Muscle layer of duodenum (tissue), 2 donors: ENCODE measurements around the gene TNFRSF4.
A peak's percentile ranks its signal among the peaks of the same experiment; 100 is the strongest.

Experiments used
- H3K27ac ChIP-seq: one replicate; pipeline ENCODE4 v1.7.0; 2013; ENCODE audit warnings: mild to moderate bottlenecking, low read length
- H3K27me3 ChIP-seq: one replicate; pipeline ENCODE4 v1.7.0; 2013; ENCODE audit warnings: low read depth, mild to moderate bottlenecking, control low read depth, low read length
- H3K36me3 ChIP-seq, 2 donors: one replicate each; pipeline ENCODE4 v1.7.0; 2013; ENCODE audit warnings: low read length in 2 of 2, control low read depth in 1 of 2, mild to moderate bottlenecking in 1 of 2; ENCODE audit not compliant: insufficient read depth in 2 of 2, control insufficient read depth in 1 of 2
- H3K4me1 ChIP-seq, 2 donors: one replicate each; pipeline ENCODE4 v1.7.0; 2013; ENCODE audit warnings: low read length in 2 of 2, mild to moderate bottlenecking in 2 of 2, control low read depth in 1 of 2, moderate library complexity in 1 of 2; ENCODE audit not compliant: insufficient read depth in 2 of 2, control insufficient read depth in 1 of 2
- H3K4me3 ChIP-seq, 2 donors: one replicate each; pipeline ENCODE4 v1.7.0; 2013; ENCODE audit warnings: low read length in 2 of 2, low read depth in 1 of 2, mild to moderate bottlenecking in 1 of 2
- H3K9me3 ChIP-seq, 2 donors: one replicate each; pipeline ENCODE4 v1.7.0; 2013; ENCODE audit warnings: low read length in 2 of 2, control low read depth in 1 of 2, mild to moderate bottlenecking in 1 of 2; ENCODE audit not compliant: control insufficient read depth in 1 of 2
- donor health status: healthy.

The TNFRSF4 gene

DNA sequence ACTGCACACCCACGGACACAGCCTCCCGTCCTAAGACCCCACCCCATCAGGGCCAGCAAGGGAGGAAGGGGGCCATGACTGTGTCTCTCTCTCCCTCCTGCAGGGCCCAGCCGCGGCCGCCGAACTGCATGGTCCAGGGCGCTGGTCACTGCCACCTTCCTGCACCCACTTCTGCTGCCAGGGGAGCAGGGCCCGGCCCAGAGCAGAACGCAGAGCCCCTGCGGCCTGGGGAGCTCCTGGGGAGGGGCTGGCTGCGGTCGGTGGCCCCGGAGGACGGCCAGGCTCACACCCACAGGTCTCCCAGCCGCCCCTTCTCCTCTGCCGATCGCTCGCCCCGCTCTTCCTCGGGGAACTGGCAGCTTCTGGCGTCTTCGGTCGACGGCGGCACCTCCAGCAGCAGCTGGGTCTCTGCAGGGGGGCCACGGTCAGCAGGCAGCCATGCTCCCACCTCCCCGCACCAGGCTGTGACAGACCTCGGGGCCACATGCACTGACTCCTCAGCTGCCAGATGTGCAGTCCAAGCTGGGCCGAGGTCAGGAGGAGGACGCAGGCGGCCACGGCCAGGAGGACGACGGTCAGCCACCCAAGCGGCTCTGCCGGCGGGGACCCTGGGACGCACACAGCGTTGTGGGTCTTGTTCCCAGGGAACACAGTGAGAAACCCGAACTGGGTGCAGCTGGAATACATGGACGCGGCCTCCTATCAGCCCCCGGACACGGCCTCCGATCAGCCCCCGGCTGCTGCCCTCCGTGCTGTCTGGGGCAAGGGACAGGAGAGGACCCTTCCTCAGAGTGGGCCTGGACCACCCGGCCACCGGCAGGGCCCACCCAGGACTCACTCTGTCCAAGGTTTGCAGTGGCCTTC lies 10.2 kb downstream of the TNFRSF4 start:
- Histone ChIP-seq H3K27ac (no peak overlapping the region), H3K36me3 (no peaks in the 10 kb centered on the region), H3K4me1 (peaks cover 0 to 19% of the 10 kb centered on the region in 2 donors), H3K4me3 (no peak overlapping the region), H3K27me3 (peaks cover 10% of the 10 kb centered on the region), H3K9me3 (no peaks in the 10 kb centered on the region)

DNA sequence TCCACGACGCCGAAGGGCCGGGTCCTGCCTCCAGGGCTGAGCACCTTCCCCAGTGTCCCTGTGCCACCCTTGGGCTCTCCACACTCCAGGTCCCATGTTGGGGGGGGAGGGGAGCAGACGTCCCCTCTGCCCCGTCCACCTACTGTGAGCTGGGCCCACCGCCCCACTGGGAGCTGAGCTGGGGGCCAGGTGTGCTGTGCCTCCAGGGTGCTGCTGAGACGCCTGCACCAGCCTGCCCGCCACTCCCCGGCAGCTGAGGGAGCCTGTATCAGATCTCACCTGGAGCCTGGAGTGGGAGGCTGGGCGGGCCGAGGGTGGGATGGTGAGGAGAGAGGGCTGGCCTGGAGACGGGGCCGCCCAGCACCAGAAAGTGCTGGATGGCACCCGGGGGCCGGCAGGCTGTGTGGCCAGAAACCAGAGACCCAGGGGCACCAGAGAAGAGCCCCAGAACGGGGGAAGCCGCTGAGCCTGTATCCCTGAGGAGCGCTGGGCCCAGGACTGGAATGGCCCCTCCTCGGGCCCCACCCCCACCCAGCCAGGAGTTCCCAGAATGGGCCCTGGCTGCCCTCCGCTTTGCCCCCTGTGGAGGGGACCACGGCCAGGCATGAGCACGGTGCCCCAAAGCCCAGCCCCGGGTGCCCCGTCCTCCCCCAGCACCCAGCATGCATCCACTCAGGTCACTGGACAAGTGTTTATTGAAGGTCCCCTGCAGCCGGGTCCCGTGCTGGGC lies 11.0 kb downstream of the TNFRSF4 start:
- H3K9me3 ChIP-seq, result no peaks in the 10 kb centered on the region
- no peaks in the 10 kb centered on the region for H3K36me3 ChIP-seq
- no peak overlapping the region for H3K27ac ChIP-seq
- H3K27me3 ChIP-seq, result peaks cover 10% of the 10 kb centered on the region
- H3K4me1 ChIP-seq, result peaks cover 0 to 13% of the 10 kb centered on the region in 2 donors
- H3K4me3 ChIP-seq, result no peak overlapping the region

DNA sequence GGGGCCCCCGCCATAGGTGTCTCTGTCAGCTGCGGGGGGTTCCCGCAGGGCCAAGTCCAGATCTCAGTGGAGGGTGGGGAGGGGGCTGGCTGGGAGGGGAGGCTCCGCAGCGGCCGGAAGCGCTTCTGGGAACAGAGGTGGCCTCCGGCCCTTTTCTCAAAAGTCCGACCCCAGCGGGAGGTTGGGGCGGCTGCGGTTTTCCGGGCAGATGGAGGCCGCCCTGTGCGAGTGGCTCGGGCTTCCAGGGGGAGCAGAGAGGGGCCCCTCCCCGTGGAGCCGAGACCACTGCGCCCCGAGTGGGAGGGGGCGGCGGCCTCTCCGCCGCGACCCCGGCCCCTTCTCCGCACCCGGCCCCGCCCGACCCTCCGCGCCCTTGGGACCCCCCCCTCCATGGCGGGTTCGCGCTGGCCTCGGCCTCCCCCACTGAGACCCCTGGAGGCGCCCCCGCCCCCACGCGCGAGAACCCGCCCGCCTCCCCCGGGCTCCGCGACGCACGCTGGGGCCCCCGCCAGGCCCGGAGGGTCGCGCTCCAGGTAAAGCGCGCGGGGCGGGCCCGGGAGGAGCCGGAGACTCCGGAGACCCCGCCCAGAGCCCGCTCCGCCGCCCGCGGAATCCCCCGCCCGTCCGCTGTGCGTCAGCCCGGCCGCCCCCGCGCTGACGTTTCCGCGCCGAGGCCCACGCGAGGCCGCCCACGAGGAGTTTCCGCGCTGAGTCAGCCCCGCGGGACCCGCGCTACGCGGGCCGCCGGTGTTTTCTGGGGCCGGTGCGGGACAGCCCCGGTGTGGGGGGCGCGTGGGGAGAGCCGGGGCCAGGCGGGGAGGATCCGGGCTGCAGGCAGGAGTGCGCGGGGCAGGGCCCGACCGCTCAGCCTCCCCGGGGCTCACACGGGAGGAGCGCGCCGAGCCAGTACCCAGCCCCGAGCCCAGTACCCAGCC lies 12.8 kb downstream of the TNFRSF4 start:
- Histone ChIP-seq H3K9me3 (no peaks in the 10 kb centered on the region), H3K4me3 (peak overlapping the region in 1 of 2 donors; percentile 26), H3K4me1 (peaks cover 0 to 5% of the 10 kb centered on the region in 2 donors), H3K27me3 (no peaks in the 10 kb centered on the region), H3K27ac (no peak overlapping the region), H3K36me3 (no peaks in the 10 kb centered on the region)

DNA sequence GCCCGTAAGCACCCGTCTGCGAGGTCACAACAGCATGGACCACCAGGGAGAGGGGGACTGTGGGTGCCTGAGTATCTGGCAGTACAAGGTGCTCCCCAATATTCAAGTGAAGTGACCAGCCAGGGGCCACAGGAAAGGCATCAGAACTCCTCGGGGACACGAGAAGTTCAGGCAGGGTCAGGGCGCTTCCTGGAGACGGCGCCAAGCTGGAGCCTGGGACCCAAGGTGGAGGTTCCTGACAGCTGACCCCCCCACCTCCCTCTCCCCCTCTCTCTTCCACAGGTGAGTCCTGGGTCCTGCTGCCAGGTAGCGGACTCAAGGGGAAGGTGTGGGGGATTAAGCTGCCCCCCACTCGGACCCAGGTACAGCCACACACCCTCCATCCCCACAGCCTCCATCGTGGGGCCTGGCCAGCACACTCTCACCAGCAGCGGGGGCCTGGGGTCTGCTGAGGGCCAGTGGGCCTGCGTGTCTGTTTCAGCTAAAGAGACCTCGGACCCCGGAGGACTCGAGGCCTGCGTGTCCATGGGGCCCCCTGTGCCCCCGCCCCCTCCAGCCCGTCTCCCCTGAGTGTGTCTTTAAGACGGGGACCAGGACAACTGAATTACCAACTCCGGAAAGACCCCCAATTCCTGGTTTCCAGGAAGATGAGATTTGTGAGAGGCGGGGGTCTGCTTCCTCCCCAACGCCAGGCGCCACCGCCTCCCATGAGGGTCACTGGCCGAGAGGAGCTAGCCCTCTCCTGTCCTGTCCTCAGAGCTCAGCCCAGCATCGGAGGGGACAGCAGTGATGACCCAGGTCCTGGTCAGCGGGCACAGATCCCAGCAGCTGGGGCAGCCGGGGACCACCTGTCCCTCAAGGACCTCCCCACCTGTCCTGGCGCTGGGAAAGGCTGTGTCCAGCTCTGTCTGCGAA lies 13.7 kb downstream of the TNFRSF4 start:
- Histone ChIP-seq H3K27me3 (no peaks in the 10 kb centered on the region), H3K4me1 (no peaks in the 10 kb centered on the region), H3K9me3 (peaks cover 0 to 3% of the 10 kb centered on the region in 2 donors), H3K27ac (no peak overlapping the region), H3K36me3 (no peaks in the 10 kb centered on the region), H3K4me3 (no peak overlapping the region)

DNA sequence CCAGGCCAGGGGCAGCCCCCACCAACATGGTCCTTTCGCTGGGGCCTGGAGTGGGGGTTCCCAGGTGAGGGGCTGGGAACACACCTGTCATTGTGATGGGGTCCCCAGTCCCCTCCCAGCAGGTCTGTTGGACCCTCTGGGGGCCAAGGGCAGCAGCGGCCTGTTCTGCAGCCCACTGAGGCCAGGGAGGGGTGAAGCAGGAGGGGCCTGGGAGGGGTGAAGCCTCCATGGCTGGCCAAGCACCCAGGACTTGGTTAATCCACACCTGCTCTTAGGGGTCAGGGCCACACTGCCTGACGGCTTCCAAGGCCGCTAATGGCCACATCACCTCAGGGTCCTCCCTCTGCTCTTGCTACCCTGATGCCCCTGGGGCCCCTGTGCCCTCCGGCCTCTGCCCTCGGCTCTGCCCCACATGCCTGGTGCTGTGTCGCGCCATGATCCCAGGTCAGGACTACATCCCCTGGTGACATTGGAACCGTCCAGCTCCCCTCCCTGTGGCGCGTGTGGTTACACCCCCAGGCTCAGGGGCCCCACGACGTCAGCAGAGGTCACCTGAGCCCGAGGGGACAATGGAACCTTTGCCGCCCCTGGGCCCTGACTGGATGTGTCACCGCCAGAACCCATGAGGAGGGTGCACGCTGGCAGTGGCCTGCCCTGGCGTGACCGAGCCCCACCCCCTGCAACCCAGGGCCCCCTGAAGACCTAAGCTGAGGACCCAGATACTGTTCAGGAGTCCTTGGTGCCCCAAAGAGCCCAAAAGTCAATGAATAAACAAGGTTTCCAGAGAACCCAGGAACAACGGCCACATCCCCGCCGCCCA lies 14.6 kb downstream of the TNFRSF4 start:
- Histone ChIP-seq H3K36me3 (no peaks in the 10 kb centered on the region), H3K4me3 (no peak overlapping the region), H3K27me3 (no peaks in the 10 kb centered on the region), H3K27ac (no peak overlapping the region), H3K4me1 (no peaks in the 10 kb centered on the region), H3K9me3 (peaks cover 3% of the 10 kb centered on the region in 2 donors)

DNA sequence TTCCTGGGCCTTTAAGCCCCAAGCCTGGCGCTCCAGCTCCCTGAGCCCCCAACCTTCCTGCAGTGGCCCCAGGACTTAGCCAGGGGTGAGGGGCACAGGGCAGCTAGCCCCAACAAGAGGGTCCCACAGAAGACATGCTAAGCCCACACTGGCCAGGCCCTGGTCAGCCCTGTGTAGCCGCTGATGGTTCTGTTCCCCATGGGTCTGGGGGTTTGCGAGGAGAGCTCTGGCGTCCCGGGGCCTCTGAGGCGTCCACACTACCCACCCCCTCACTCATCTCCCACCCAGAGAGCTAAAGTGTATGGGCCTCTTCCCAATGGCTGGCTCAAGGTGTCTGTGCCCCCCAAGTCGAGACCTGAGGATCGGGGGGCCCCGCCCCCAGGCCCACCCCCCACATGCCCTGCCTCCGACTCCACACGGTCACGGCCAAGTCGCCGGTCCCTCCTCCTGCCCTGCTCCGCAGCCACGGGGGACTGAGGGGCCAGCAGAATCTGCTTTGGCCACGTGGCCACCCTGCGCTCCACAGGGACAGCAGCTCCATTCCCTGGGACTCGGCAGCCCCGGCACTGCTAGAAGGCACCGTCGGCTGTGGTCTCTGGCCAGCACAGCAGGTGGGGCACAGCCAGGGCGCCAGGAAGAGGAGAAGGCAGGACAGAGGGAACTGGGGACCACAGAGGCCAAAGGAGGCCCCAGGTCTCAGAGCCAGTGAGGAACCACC lies 15.4 kb downstream of the TNFRSF4 start:
- H3K9me3 ChIP-seq, result peaks cover 3 to 5% of the 10 kb centered on the region in 2 donors
- no peak overlapping the region for H3K27ac ChIP-seq
- H3K27me3 ChIP-seq, result no peaks in the 10 kb centered on the region
- H3K36me3 ChIP-seq, result no peaks in the 10 kb centered on the region
- no peaks in the 10 kb centered on the region for H3K4me1 ChIP-seq
- no peak overlapping the region for H3K4me3 ChIP-seq

DNA sequence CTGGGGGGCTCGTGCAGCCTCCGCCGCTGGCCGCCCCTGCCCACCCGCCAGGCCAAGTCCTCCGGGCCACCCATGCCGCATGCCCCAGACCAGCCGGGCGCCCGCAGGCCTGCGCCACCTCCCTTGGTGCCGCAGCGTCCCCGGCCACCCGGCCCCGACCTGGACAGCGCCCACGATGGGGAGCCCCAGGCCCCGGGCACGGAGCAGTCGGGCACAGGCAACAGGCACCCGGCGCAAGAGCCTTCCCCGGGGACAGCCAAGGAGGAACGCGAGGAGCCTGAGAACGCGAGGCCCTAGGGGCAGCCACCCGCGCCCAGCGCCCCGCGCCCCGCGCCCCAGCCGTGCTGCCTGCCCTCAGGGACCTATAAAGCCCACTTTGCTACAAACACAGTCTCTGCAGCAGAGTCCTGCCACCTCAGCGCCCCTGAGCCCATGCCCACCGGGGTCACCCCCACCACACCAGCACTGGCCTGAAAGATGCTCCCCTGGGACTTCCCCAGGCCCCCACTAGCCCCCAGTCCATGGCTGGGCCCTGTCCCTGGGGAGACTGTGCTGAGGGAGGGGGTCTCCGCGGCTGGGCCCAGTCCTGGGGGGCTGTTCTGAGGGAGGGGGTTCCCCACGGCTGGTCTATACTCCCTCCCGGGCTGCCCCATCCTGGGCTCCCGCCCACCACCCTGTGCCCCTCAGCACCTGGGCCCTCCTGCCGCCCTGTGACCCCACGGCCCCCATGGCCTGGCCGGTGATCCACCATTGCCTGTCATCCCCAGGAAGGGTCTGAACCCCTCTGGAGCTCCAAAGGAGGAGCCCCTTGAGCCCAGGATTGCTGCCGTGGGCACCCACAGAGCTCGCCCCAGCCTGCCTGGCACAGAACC lies 16.2 kb downstream of the TNFRSF4 start:
- Histone ChIP-seq H3K27me3 (no peaks in the 10 kb centered on the region), H3K9me3 (peaks cover 3 to 5% of the 10 kb centered on the region in 2 donors), H3K4me3 (no peak overlapping the region), H3K4me1 (no peaks in the 10 kb centered on the region), H3K27ac (no peak overlapping the region), H3K36me3 (no peaks in the 10 kb centered on the region)

DNA sequence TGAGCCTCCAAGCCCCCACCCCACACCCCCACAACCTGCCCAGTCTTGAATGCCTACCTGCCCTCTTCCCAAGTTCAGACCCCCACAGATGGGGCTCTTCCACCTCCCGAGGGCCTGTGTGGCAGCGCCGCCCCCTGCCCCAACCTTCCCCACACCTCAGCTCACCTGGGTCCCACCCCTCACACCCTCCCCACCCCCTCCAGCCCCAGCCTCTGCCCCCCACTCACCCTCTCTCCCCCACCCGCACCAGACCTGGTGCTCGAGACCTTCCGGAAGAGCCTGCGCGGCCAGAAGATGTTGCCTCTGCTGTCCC lies 16.8 kb downstream of the TNFRSF4 start:
- no peak overlapping the region for H3K27ac ChIP-seq
- peaks cover 3 to 5% of the 10 kb centered on the region in 2 donors for H3K9me3 ChIP-seq
- no peaks in the 10 kb centered on the region for H3K4me1 ChIP-seq
- no peak overlapping the region for H3K4me3 ChIP-seq
- H3K36me3 ChIP-seq, result no peaks in the 10 kb centered on the region
- H3K27me3 ChIP-seq, result no peaks in the 10 kb centered on the region
